Keratinocyte (primary cell): ENCODE data around the gene SESTD1. TPM values are rescaled to one million over a fixed set of nuclear protein-coding genes. Genes with fewer than 3 reads are reported as not detected.

Source experiments
- DNase-seq: peaks from one replicate; pipeline ENCODE4 v3.0.0-alpha.2; 2011; ENCODE audit warnings: low read depth, missing footprints, low spot score
- FAIRE-seq: peaks from 2 replicates; lab custom pipeline; 2011; peaks lifted over from hg19 to GRCh38; lab: Jason Lieb, UNC
- H2AFZ ChIP-seq: 2 replicates; pipeline ENCODE4 v1.6.0; 2012; ENCODE audit warnings: low read length, control low read depth, inconsistent platforms; ENCODE audit not compliant: control insufficient read depth
- H3K27ac ChIP-seq: 2 replicates; pipeline ENCODE4 v1.5.1; 2011; ENCODE audit warnings: low read length; ENCODE audit not compliant: control insufficient read depth, insufficient read depth
- H3K27me3 ChIP-seq: 3 replicates; pipeline ENCODE4 v1.6.0; 2011; ENCODE audit warnings: low read length; ENCODE audit not compliant: control insufficient read depth, insufficient read depth; ENCODE audit errors: extremely low read depth
- H3K36me3 ChIP-seq, 2 experiments: 2 replicates in 1 of 2; 3 replicates in 1 of 2; pipeline ENCODE4 v1.5.1; 2011; ENCODE audit warnings: low read length in 2 of 2, mild to moderate bottlenecking in 1 of 2; ENCODE audit not compliant: control insufficient read depth in 2 of 2, insufficient read depth in 2 of 2; ENCODE audit errors: extremely low read depth in 1 of 2
- H3K4me1 ChIP-seq: 3 replicates; pipeline ENCODE4 v1.5.1; 2011; ENCODE audit warnings: low read length; ENCODE audit not compliant: control insufficient read depth, insufficient read depth; ENCODE audit errors: extremely low read depth
- H3K4me2 ChIP-seq: 3 replicates; pipeline ENCODE4 v1.6.0; 2011; ENCODE audit warnings: low read depth, low read length; ENCODE audit not compliant: control insufficient read depth, insufficient read depth; ENCODE audit errors: extremely low read depth
- H3K4me3 ChIP-seq, 3 experiments: fragments of 200-600 bp in 1 of 3; sonication (generic) in 1 of 3; 2 replicates in 2 of 3; 3 replicates in 1 of 3; pipeline ENCODE4 v1.5.1; 2011 to 2016; ENCODE audit warnings: low read length in 3 of 3, mild to moderate bottlenecking in 3 of 3, control low read depth in 2 of 3, inconsistent platforms in 1 of 3, low read depth in 1 of 3, mixed read lengths in 1 of 3, mixed run types in 1 of 3, moderate library complexity in 1 of 3; ENCODE audit not compliant: control insufficient read depth in 2 of 3, insufficient read depth in 2 of 3; ENCODE audit errors: extremely low read depth in 1 of 3
- H3K79me2 ChIP-seq: 2 replicates; pipeline ENCODE4 v1.6.0; 2012; ENCODE audit warnings: low read length; ENCODE audit not compliant: control insufficient read depth, insufficient read depth
- H3K9ac ChIP-seq: 3 replicates; pipeline ENCODE4 v1.6.0; 2011; ENCODE audit warnings: low read length; ENCODE audit not compliant: control insufficient read depth, insufficient read depth; ENCODE audit errors: extremely low read depth
- H3K9me1 ChIP-seq: 3 replicates; pipeline ENCODE4 v1.6.0; 2011; ENCODE audit warnings: low read length; ENCODE audit not compliant: control insufficient read depth, insufficient read depth; ENCODE audit errors: extremely low read depth
- H3K9me3 ChIP-seq: 2 replicates; pipeline ENCODE4 v1.5.1; 2012; ENCODE audit warnings: low read depth, low read length; ENCODE audit not compliant: control insufficient read depth
- H4K20me1 ChIP-seq: 3 replicates; pipeline ENCODE4 v1.6.0; 2011; ENCODE audit warnings: low read length; ENCODE audit not compliant: control insufficient read depth, insufficient read depth; ENCODE audit errors: extremely low read depth
- CTCF ChIP-seq, 3 experiments: IDR thresholded peaks in 1 of 3; conservative IDR thresholded peaks in 1 of 3; optimal IDR thresholded peaks in 1 of 3; 2 replicates in 2 of 3; 3 replicates in 1 of 3; pipeline versions ENCODE3 to v1.5.1; 2011; ENCODE audit warnings: low read length in 3 of 3, mild to moderate bottlenecking in 3 of 3, moderate library complexity in 2 of 3, control low read depth in 1 of 3, inconsistent platforms in 1 of 3; ENCODE audit not compliant: insufficient read depth in 2 of 3; ENCODE audit errors: extremely low read depth in 1 of 3
- EZH2 ChIP-seq: IDR thresholded peaks from one replicate; pipeline ENCODE4 v1.6.1; 2012; ENCODE audit warnings: inconsistent platforms, mild to moderate bottlenecking, low read length, moderate library complexity
- dilution Hi-C: fragments of 300-500 bp; cut with MboI; formaldehyde crosslinking; loops from one replicate; pipeline ENCODE4 v1.7.0; 2020; ENCODE audit warnings: low sequenced_read_pairs; ENCODE audit not compliant: extremely low pct_ligation_motif_present
- polyA plus RNA-seq, 5 experiments: library from polyadenylated mRNA; depleted of rRNA in 3 of 5; stranded (reverse) in 3 of 5; stranded (forward) in 1 of 5; unstranded in 1 of 5; fragments of >200 nt; gene quantifications; 1 replicate in 1 of 5; 2 replicates in 3 of 5; 3 replicates in 1 of 5; pipeline versions ENCODE4 v1.2.1 to v1.2.3, GENCODE V29; 2011 to 2012; ENCODE audit warnings: missing spikeins in 2 of 5, low read depth in 1 of 5, low replicate concordance in 1 of 5

Gene SESTD1
- polyA plus RNA-seq, 1 donor (not counting 4 experiments of a cell fraction or from before 2014, with no cell fraction given), result 22.3 TPM

DNA sequence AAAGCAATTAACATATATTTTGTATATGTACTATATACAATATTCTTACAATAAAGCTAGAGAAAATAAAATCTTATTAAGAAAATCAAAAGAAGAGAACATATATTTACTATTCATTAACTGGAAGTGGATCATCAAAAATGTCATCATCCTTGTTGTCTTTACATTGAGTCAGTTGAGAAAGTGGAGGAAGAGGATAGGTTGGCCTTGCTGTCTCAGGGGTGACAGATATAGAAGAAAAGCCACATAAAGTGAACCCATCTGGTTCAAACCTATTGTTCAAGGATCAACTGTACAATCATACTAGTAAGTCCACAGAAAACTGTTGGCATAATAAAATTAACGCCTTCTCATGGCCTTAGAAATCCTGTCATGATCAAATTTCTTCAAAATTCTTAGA lies 26.6 kb downstream of the SESTD1 start:
- H3K9me1 ChIP-seq, result no peaks in the 10 kb centered on the region
- peaks cover 64% of the 10 kb centered on the region for H3K79me2 ChIP-seq
- H3K4me3 ChIP-seq, result no peak overlapping the region
- H3K9ac ChIP-seq, result no peak overlapping the region
- DNase-seq (no peak), FAIRE-seq (no peak)
- no peak overlapping the region for H3K27ac ChIP-seq
- dilution Hi-C loops, result no loop called here
- H3K36me3 ChIP-seq, result no peaks in the 10 kb centered on the region
- peaks cover 17% of the 10 kb centered on the region for H3K4me1 ChIP-seq
- H4K20me1 ChIP-seq, result no peaks in the 10 kb centered on the region
- no peak for TF ChIP-seq CTCF (optimal IDR thresholded peaks at IDR 0.05 in 1 of 3, IDR thresholded peaks at IDR 0.05 in 1 of 3, conservative IDR thresholded peaks at IDR 0.05 in 1 of 3; ENCODE audit: extremely low read depth in 1 of 3, insufficient read depth in 2 of 3, low read length in 3 of 3)
- no peak for TF ChIP-seq EZH2
- H3K4me2 ChIP-seq, result no peak overlapping the region
- H3K9me3 ChIP-seq, result no peaks in the 10 kb centered on the region
- no peak overlapping the region for H2AFZ ChIP-seq
- H3K27me3 ChIP-seq, result no peaks in the 10 kb centered on the region

- no peak overlapping the region for H3K9ac ChIP-seq
- dilution Hi-C loops, result no loop called here
- no peak for DNase-seq
- H3K4me2 ChIP-seq, result no peak overlapping the region
- no peak for FAIRE-seq
- no peak overlapping the region for H3K4me3 ChIP-seq
- peaks cover 62% of the 10 kb centered on the region for H3K79me2 ChIP-seq
- TF ChIP-seq CTCF (optimal IDR thresholded peaks at IDR 0.05 in 1 of 3, IDR thresholded peaks at IDR 0.05 in 1 of 3, conservative IDR thresholded peaks at IDR 0.05 in 1 of 3; ENCODE audit: extremely low read depth in 1 of 3, insufficient read depth in 2 of 3, low read length in 3 of 3) (no peak), EZH2 (no peak)
- no peaks in the 10 kb centered on the region for H3K36me3 ChIP-seq
- no peaks in the 10 kb centered on the region for H3K9me3 ChIP-seq
- peaks cover 17% of the 10 kb centered on the region for H3K4me1 ChIP-seq
- H2AFZ ChIP-seq, result no peak overlapping the region
- no peaks in the 10 kb centered on the region for H3K9me1 ChIP-seq
- H3K27me3 ChIP-seq, result no peaks in the 10 kb centered on the region
- no peak overlapping the region for H3K27ac ChIP-seq
- no peaks in the 10 kb centered on the region for H4K20me1 ChIP-seq
Measured at GRCh38 chr2:179237209-179237946, 27.3 kb downstream of the SESTD1 start.
